Thyroid gland (tissue), 4 donors: ENCODE data around the gene NFATC2. TPM values are rescaled to one million over a fixed set of nuclear protein-coding genes. Genes with fewer than 3 reads are reported as not detected.

Experiments used
- DNase-seq, 2 donors: peaks; one replicate each; pipeline ENCODE4 v3.0.0-alpha.2; 2019
- H3K27ac ChIP-seq, 3 donors: fragments of 200-600 bp; sonication (generic); 1 replicate in 2 of 3; 2 replicates in 1 of 3; pipeline ENCODE4 v1.5.1; 2016 to 2019; ENCODE audit warnings: mild to moderate bottlenecking in 1 of 3, moderate library complexity in 1 of 3
- H3K27me3 ChIP-seq: fragments of 200-600 bp; sonication (generic); one replicate; pipeline ENCODE4 v1.5.1; 2019
- H3K36me3 ChIP-seq, 2 donors: fragments of 200-600 bp; sonication (generic); one replicate each; pipeline ENCODE4 v1.5.1; 2016 to 2019
- H3K4me1 ChIP-seq, 2 donors: fragments of 200-600 bp; sonication (generic); one replicate each; pipeline ENCODE4 v1.5.1; 2017 to 2019
- H3K4me3 ChIP-seq, 3 donors: fragments of 200-600 bp; sonication (generic); replicated peaks in 1 of 3; 1 replicate in 2 of 3; 2 replicates in 1 of 3; pipeline ENCODE4 v1.5.1; 2016; ENCODE audit warnings: mild to moderate bottlenecking in 1 of 3
- H3K9me3 ChIP-seq: fragments of 200-600 bp; sonication (generic); one replicate; pipeline ENCODE4 v1.5.1; 2017
- CTCF ChIP-seq, 6 experiments: fragments of 200-600 bp in 3 of 6; fragments of 450-650 bp in 3 of 6; sonication (generic) in 3 of 6; IDR thresholded peaks; one replicate each; pipeline ENCODE4 v1.5.1; 2016 to 2019; ENCODE audit warnings: antibody characterized with exemption in 6 of 6, mild to moderate bottlenecking in 2 of 6, inconsistent platforms in 1 of 6, moderate library complexity in 1 of 6
- POLR2A ChIP-seq, 2 donors: fragments of 450-650 bp; IDR thresholded peaks; one replicate each; pipeline ENCODE4 v1.6.1; 2017; ENCODE audit warnings: antibody characterized with exemption in 2 of 2, mild to moderate bottlenecking in 2 of 2, moderate library complexity in 1 of 2
- WGBS, 2 donors: methylation state at CpG; one replicate each; pipeline ENCODE4 v1.1.5; 2017; 5-methylcytosine and 5-hydroxymethylcytosine counted together
- intact Hi-C: fragments of 100-400 bp; cut with DNase I; formaldehyde crosslinking; loops from one replicate; pipeline ENCODE4 v1.15.1; 2023
- total RNA-seq, 4 donors: library from RNA; depleted of rRNA; stranded (reverse); fragments of >200 nt; gene quantifications; one replicate each; pipeline ENCODE4 v1.2.3, GENCODE V29; 2016

NFATC2 gene
- total RNA-seq, 4 donors from 2014 or later, result 7.5 to 12.6 (median 8.5) TPM

- no peaks in the 10 kb centered on the region for H3K9me3 ChIP-seq
- H3K27me3 ChIP-seq, result no peaks in the 10 kb centered on the region
- H3K4me3 ChIP-seq, result no peak overlapping the region
- intact Hi-C loops, result no loop called here
- H3K4me1 ChIP-seq, result peaks cover 1 to 8% of the 10 kb centered on the region in 2 donors
- DNase-seq, result no peak
- H3K36me3 ChIP-seq, result no peaks in the 10 kb centered on the region
- no peak overlapping the region for H3K27ac ChIP-seq
- 83 to 89% methylated on average over 6 of the region's 6 CpGs for WGBS, 2 donors
- TF ChIP-seq POLR2A (IDR thresholded peaks at IDR 0.05), result no peak
- no peak for TF ChIP-seq CTCF (IDR thresholded peaks at IDR 0.05)
Measured at GRCh38 chr20:51536116-51537069, 6.1 kb downstream of the NFATC2 start.

GRCh38 chr20:51535674-51536073, 6.8 kb downstream of the NFATC2 start:
- no peaks in the 10 kb centered on the region for H3K27me3 ChIP-seq
- 73 to 74% methylated on average over 2 of the region's 2 CpGs for WGBS, 2 donors
- intact Hi-C loops, result no loop called here
- no peaks in the 10 kb centered on the region for H3K36me3 ChIP-seq
- TF ChIP-seq CTCF (IDR thresholded peaks at IDR 0.05) (no peak), POLR2A (IDR thresholded peaks at IDR 0.05) (no peak)
- H3K9me3 ChIP-seq, result no peaks in the 10 kb centered on the region
- no peak overlapping the region for H3K27ac ChIP-seq
- H3K4me3 ChIP-seq, result no peak overlapping the region
- peaks cover 0 to under 1% of the 10 kb centered on the region in 2 donors for H3K4me1 ChIP-seq
- DNase-seq, result no peak

- no peaks in the 10 kb centered on the region for H3K27me3 ChIP-seq
- TF ChIP-seq CTCF (IDR thresholded peaks at IDR 0.05) (no peak), POLR2A (IDR thresholded peaks at IDR 0.05) (no peak)
- no peak for DNase-seq
- H3K4me1 ChIP-seq, result no peaks in the 10 kb centered on the region
- no peak overlapping the region for H3K4me3 ChIP-seq
- no peak overlapping the region for H3K27ac ChIP-seq
- no peaks in the 10 kb centered on the region for H3K36me3 ChIP-seq
- 86 to 91% methylated on average over 4 of the region's 4 CpGs for WGBS, 2 donors
- no peaks in the 10 kb centered on the region for H3K9me3 ChIP-seq
- intact Hi-C loops, result no loop called here
Measured at GRCh38 chr20:51535075-51535386, 7.5 kb downstream of the NFATC2 start.

GRCh38 chr20:51533291-51534172, 9.0 kb downstream of the NFATC2 start:
- DNase-seq, result no peak

More at GRCh38 chr20:51533291-51534172, 9.0 kb downstream of the NFATC2 start:
- no peak overlapping the region for H3K4me3 ChIP-seq
- no peaks in the 10 kb centered on the region for H3K9me3 ChIP-seq
- 88 to 94% methylated on average over 19 of the region's 19 CpGs for WGBS, 2 donors
- H3K27ac ChIP-seq, result no peak overlapping the region
- H3K36me3 ChIP-seq, result no peaks in the 10 kb centered on the region
- intact Hi-C loops, result no loop called here
- TF ChIP-seq CTCF (IDR thresholded peaks at IDR 0.05), result no peak
- no peak for TF ChIP-seq POLR2A (IDR thresholded peaks at IDR 0.05)
- no peaks in the 10 kb centered on the region for H3K4me1 ChIP-seq
- no peaks in the 10 kb centered on the region for H3K27me3 ChIP-seq
